ENCODE results near the gene SELENOM.

Gene SELENOM

DNA sequence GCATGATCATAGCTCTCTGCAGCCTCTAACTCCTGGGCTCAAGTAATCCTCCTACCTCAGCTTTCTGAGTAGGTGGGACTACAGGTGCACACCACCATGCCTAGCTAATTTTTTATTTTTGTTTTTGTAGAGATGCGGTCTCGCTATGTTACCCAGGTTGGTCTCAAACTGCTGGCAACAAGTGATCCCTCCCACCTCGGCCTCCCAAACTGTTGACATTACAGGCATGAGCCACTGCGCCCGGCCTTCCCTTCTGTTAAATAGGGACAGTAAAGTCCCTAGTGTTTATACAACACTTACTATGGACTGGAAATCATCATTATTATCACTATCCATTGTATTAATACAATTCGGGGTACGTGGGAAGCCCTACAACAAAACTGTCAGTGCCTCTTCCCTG lies 12.6 kb downstream of the SELENOM start:
- intact Hi-C loops (cut with DNase I) = no loop called here
- DNase-seq = peak in 2 of 10 donors; percentile 50 to 59

- peak in 4 of 10 donors; percentile 44 to 86 (median 84) for DNase-seq
- intact Hi-C loops (cut with DNase I) = no loop called here
These were observed 13.3 kb downstream of the SELENOM start for GRCh38 chr22:31094021-31094551.

- peak; percentile 46 to 94 (median 64) for DNase-seq
- intact Hi-C loops (cut with DNase I) = no loop called here
These were observed 14.1 kb downstream of the SELENOM start for GRCh38 chr22:31093086-31093850.

DNA sequence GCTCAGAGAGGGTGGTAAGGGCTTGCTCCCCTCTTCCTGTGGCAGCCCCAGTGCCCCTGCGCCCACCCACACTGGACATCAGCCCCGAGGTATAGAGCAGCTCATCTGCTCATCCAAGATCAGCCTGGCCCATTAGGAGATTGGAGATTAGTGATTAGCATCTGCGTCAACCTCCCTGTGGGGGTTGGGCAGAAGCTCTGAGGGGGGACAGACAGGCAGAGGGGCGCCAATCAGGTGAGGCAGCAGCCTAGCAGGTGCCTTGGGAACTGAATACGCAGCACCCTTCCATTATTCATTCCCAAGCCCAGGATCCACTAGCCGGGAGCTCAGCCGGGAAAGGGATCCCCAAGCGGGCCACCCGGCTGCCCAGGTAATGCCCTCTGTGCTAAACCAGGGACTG lies 15.2 kb downstream of the SELENOM start:
- intact Hi-C loops (cut with DNase I) = no loop called here
- peak in 3 of 10 donors; percentile 27 to 70 (median 54) for DNase-seq

DNA sequence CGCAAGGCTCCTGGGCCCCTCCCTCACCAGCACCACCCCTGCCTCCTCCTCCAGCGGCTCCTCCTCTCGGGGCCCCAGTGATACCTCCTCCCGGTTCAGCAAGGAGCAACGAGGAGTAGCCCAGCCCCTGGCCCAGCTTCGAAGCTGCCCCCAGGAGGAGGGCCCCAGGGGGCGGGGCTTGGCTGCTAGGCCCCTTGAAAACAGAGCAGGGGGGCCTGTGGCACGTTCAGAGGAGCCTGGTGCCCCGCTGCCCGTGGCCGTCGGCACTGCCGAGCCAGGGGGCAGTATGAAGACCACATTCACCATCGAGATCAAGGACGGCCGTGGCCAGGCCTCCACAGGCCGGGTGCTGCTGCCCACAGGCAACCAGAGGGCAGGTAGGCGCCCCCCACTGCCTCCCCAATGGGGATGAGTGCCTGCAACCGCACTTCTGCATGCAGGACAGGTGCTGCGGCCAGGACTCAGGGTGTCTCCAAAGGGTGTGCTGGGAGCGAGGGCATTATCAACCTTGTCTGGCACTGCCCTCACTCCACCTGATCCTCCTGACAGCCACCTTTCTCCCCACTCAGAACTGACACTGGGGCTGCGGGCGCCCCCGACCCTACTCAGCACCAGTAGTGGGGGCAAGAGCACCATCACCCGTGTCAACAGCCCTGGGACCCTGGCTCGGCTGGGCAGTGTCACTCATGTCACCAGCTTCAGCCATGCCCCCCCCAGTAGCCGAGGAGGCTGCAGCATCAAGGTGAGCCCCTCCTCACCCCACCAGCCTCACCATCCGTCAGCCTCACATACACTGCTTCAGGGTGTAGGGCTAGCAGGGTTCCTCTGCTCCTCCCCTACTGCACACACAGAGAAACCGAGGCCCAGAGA lies 16.0 kb downstream of the SELENOM start:
- intact Hi-C loops (cut with DNase I) = no loop called here
- peak in 3 of 10 donors; percentile 58 to 75 (median 69) for DNase-seq

GRCh38 chr22:31090217-31091085 lies 16.9 kb downstream of the SELENOM start:
- intact Hi-C loops (cut with DNase I) = no loop called here
- DNase-seq = peak in 3 of 10 donors; percentile 14 to 71 (median 62)

DNA sequence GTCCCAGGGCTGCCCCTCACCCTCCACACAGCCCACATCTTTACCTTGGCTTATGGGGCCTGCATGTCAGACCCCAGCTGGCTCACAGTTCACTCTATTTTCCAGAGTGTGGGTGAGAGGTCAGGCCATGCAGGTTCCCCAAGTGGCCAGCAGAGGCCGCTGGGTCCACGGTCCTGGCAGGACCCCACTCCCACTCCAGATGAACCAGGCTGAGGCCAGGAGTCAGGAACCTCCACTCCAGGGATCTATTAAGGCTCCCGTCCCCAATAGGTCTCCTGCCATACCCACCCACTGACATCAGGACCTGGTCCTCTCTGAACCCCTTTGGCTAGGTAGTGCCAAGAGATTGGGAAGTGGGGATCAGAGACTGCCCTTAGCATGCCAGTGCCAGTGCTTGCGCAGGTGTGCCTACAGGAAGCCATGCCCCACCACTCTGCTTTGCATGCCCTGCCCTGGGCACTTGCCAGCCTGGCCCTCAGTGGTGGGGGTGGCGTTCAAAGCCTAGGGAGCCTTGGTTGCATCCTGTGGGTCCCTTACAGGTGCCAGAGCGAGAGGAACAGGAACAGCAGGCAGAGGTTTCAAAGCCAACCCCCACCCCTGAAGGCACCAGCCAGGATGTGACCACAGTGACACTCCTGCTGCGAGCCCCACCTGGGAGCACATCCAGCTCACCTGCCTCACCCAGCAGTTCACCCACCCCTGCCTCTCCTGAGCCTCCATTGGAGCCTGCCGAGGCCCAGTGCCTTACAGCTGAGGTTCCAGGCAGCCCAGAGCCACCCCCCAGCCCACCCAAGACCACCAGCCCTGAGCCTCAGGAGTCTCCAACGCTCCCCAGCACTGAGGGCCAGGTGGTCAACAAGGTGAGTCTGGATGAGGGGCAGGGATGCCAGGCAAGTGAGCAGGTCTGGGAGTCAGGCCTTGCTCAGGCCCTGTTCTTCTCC lies 17.9 kb downstream of the SELENOM start:
- intact Hi-C loops (cut with DNase I) = loop anchor here (2.0 to 10.0 kb wide), 2 partner anchors 59 to 145 kb away; no protein-coding TSS in a partner anchor
- DNase-seq = peak in 6 of 10 donors; percentile 45 to 95 (median 66)

DNA sequence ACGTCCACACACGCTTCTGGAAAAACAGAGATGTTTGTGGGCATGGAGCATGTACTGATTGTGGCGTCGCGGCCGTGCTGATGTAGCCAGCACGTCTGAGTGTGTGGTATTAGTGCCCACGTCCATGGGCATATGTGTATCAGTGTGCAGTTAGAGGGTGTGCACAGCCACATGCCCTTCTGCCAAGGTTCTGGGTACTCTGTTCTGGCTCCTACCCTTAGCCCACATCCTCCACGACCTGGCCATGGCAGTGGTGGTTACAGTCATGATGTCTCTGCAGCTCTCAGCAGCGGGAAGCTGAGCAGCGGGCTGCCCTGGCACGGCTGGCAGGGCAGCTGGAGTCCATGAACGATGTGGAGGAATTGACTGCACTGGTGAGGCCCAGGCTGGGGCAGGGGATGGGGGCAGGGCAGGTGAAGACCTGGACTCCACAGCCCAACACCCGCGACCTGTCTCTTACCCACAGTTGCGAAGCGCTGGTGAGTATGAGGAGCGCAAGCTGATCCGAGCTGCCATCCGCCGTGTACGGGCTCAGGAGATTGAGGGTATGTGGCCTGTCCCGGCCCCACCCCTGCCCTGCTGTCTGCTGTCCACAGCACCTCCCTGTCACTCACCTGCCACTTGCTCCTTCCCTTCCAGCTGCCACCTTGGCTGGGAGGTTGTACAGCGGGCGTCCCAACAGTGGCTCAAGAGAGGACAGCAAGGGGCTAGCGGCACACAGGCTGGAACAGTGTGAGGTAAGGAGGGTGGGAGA lies 19.0 kb downstream of the SELENOM start:
- intact Hi-C loops (cut with DNase I) = loop anchor here (2.0 to 10.0 kb wide), 2 partner anchors 60 to 146 kb away; no protein-coding TSS in a partner anchor
- DNase-seq = peak in 2 of 10 donors; percentile 70 to 71

DNA sequence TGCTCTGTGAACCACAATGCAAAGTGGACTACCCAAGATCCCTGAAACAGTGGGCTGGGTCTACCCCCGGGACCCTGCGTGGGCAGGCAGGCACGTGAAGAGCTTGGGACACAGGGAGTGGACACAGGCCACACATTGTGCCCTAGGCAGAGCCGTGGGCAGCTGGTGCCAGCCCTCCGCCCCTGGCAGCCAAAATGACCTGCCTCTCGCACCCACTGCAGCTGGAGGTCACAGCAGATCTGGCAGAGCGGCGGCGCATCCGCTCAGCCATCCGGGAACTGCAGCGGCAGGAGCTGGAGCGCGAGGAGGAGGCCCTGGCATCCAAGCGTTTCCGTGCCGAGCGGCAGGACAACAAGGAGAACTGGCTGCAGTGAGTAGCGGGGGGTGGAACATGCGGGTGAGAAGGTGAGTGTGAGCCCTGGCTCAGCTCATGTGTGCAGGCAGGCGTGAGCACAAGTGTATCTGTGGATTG lies 19.6 kb downstream of the SELENOM start:
- intact Hi-C loops (cut with DNase I) = loop anchor here (2.0 to 10.0 kb wide), 2 partner anchors 61 to 147 kb away; no protein-coding TSS in a partner anchor
- DNase-seq = peak in 1 of 10 donors; percentile 81

DNA sequence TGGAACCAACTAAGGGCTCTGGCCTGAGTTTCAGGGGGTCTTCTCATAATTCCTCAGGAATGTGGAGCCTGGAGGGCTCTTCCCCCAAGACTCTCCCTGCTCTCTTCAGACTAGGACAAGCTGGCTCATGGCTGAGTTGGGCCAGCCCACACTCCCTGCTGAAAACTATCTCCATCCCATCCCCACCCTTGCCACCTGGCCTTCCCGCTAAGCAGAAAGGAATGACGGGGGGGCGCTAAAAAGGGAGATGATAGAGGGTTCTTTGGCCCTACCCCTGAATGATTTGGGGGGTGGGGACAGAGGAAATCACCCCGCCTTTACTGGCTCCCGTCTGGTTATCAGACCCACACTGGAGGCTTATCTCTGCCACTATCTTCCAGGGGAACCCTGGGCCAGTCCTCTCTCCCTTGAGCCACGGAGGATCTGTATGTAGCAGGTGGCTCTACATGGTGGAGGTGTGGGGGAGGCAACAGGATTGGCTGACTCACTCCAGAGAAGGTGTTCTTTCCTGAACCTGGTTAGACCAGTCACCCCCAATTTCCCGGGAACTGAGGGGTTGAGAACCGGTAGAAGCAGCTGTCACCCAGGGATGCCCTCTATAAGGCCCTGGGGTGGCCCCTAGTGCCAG lies 20.6 kb downstream of the SELENOM start:
- intact Hi-C loops (cut with DNase I) = loop anchor here (10.0 kb wide), 1 partner anchor 148 kb away; no protein-coding TSS in a partner anchor
- peak in 1 of 10 donors; percentile 77 for DNase-seq

- peak in 2 of 10 donors; percentile 52 to 54 for DNase-seq
- intact Hi-C loops (cut with DNase I) = loop anchor here (2.0 to 10.0 kb wide), 3 partner anchors 117 to 149 kb away; partner anchors contain the start of genes MORC2 and TUG1
These were observed 21.4 kb downstream of the SELENOM start for GRCh38 chr22:31085928-31086327.

- DNase-seq = peak in 8 of 10 donors; percentile 58 to 95 (median 76)
- intact Hi-C loops (cut with DNase I) = loop anchor here (2.0 to 10.0 kb wide), 3 partner anchors 117 to 149 kb away; partner anchors contain the start of genes MORC2 and TUG1
These were observed 21.9 kb downstream of the SELENOM start for GRCh38 chr22:31085493-31085824.

DNA sequence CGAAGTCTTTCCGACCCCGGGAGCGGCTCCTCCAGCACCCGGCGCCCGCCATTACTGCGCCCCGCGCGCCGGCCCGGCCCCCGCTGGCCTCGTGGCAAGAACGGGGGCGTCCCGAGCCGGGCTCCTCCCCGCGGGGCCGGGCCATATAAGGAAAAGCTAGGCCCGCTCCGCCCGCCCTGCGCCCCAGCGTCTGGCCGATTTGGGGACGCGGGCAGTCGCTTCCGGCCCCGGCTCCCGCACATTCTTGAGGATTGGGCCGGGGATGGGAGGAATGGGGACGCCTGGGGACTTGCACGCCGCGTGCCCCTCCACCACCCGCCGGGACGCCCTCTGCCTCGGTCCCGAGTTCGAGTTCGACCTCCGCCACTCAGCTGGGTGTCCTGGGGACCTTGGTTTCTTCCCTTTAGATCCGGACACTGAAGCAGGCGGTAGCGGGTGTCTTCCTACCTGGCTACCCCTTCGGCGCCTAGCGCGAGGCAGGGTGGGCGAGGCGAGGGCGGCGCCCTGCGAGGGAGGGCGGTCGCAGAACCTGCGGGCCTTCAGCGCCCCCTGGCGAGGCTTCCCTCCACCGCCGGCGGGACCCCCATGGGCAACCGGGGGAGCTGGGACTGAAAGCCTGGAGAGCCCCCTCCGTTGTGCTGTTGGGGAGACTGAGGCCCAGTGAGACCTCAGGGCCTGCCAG lies 22.4 kb downstream of the SELENOM start:
- peak; percentile 71 to 98 (median 84) for DNase-seq

DNA sequence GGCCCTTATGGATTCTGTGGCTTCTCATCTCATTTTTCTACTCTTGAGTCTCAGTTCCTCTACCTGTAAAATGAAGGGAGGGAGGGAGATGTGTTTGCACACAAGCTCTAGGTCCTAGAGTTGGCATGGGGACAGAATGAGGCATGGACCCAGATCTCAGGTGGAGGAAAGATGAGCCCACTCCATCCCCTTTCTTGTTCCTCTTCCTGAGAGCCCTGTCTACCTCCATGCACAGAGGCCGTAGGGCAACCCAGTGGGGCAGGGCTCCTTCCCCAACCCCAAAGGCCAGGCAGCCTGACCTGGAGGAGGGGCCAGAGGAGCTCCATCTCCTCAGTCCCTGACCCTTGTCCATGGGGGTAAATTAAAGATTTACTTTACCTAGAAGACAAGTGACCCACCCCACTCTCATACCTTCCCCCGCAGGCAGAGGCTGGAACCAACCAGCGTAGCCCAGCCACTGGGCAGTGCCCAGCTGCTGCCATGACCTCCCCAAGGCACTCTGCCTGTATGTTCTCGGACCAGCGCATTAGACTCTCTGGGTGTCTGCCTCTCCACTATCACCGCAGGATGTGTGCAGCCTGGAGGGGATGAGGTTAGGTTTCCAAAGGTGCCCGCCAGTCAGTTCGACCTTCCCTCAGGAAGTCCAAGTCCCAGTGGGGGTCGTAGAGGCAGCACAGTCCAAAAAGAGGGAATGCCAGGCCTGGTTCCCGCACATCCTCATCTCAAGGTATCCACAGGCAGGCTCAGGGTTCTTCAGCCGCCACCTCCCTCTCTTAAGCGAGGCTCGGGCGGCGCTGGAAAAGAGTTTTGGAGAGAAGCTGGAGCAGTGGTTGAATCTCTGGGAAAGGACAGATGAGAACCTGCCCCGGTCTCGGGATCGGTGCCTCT lies 23.2 kb downstream of the SELENOM start:
- no peak for DNase-seq
- intact Hi-C loops (cut with DNase I) = loop anchor here (2.0 to 10.0 kb wide), 3 partner anchors 115 to 151 kb away; partner anchors contain the start of genes MORC2 and TUG1

More for the DNA sequence above, 22.4 kb downstream of the SELENOM start:
- intact Hi-C loops (cut with DNase I) = loop anchor here (2.0 to 10.0 kb wide), 3 partner anchors 116 to 150 kb away; partner anchors contain the start of genes MORC2 and TUG1

DNA sequence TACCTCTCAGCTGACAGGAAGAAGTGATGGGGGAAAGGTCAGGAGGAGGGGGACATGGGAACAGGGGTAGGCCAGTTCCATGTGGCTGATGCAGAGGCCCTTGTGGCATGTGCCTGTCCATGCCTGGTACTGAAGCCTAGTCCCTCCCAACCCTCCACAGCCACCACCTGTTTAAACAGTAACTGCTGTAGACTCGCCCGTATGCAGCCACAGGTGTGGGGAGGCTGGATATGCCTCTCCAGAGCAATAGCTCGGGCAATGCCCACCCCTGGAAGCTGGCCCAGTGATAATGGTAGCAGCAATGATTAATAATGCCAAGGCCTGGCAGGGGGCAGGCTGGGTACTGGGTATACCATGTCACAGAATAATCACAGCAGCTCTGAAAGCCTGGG lies 24.0 kb downstream of the SELENOM start:
- intact Hi-C loops (cut with DNase I) = loop anchor here (10.0 kb wide), 1 partner anchor 151 kb away; no protein-coding TSS in a partner anchor

More for the DNA sequence above, 24.0 kb downstream of the SELENOM start:
- peak in 1 of 10 donors; percentile 75 for DNase-seq

All from posterior cingulate gyrus (tissue), 11 donors.